ENCODE measurements around the gene DUSP16.
"Not testable (repeated sequence)": the region's sequence is repeated elsewhere in the genome, so short reads cannot be mapped to it uniquely, and the experiment has no call there.

The DUSP16 gene

DNA sequence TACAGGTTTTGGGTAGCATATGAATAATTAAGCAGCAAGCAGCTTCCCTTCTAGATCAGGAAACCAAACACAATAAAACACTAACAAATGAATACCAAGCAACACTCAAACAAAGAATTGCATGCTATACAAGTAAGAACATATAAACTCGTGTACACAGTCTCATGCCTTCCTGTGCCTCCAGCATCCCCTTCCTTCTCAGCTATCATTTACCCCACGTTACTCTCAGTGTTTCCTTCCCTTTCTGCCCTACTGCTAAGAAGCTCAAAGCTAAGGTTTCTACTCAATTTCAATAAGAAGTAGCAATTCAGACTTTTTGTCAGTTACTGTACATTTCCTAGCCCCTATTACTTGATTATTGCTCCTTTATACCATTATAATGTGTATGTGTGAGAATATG, 81.0 kb downstream of the DUSP16 start:
- DNase-seq (ENCODE audit: low read depth, low spot score), result peak; percentile 49

DNA sequence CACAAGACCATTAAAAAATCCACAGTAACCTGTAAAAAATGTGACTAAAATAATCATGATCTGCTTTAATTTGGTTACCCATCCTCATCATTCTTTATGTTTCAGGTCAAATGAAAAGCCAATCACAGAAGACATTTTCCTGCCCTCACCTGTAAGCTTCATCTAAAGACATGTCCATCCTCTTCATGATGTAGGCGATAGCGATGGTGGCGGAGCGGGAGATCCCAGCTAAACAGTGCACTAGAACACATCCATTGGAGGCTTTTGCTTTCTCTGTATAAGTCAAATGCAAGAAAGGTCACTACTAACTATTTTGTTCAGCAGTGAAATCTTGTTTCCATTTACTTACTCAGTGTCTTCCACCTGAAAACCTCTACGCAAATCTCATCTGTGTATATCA, 82.6 kb downstream of the DUSP16 start:
- DNase-seq (ENCODE audit: low read depth, low spot score), result no peak
- no peak overlapping the region for H3K4me3 ChIP-seq (ENCODE audit: low read length)

More for the DNA sequence above, 81.0 kb downstream of the DUSP16 start:
- no peak overlapping the region for H3K4me3 ChIP-seq (ENCODE audit: low read length)

DNA sequence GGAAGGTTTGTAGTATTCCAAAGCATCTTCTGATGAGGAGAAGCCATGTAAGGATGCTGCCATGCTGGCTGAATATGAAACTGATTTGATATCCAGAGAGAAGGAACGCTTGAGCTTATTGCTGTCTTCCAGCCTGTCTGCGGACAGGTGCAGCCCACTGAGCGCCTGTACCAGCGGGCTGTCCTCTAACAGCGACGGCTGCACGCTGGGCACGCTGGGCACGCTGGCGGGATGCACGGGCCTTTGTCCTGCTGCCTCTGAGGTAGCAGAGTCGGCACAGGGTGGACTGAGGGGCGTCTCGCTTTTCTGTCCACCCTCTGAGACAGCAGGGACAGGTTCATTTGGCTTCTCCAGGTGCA, 85.2 kb downstream of the DUSP16 start:
- H3K4me3 ChIP-seq (ENCODE audit: low read length), result no peak overlapping the region
- DNase-seq (ENCODE audit: low read depth, low spot score), result no peak

DNA sequence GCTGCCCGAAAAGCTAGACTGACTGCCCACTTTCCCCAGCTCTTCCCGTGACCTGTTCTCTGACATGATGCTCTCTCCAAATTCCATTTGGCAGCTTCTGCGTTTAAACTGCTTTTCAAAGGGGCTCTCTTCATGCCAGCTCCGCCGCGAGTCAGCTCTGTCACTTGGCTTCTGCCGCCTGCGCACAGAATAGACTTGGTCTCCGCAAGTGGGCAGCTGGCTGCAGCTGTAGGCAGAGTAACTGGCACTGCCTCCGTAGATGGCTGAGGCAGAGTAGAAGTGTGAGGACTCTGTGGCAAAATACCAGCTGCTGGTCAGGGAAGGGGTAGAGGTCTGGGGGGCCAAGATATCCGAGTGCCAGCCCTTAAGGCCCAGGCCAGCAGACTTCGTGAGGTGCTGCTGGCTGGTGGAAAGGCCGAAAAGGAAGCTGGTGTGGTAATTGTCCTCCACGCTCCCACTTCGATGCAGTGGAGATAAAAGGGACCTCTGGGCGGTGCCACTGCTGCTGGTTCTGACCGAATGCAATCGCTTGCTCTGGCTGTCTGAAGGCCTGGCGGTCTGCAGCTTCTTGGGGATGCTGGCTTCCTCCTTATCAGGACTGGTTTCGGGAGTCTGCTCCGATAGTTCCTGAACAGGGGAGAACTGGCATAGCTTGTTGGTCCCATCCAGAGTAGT, 85.7 kb downstream of the DUSP16 start:
- no peak overlapping the region for H3K4me3 ChIP-seq (ENCODE audit: low read length)

DNA sequence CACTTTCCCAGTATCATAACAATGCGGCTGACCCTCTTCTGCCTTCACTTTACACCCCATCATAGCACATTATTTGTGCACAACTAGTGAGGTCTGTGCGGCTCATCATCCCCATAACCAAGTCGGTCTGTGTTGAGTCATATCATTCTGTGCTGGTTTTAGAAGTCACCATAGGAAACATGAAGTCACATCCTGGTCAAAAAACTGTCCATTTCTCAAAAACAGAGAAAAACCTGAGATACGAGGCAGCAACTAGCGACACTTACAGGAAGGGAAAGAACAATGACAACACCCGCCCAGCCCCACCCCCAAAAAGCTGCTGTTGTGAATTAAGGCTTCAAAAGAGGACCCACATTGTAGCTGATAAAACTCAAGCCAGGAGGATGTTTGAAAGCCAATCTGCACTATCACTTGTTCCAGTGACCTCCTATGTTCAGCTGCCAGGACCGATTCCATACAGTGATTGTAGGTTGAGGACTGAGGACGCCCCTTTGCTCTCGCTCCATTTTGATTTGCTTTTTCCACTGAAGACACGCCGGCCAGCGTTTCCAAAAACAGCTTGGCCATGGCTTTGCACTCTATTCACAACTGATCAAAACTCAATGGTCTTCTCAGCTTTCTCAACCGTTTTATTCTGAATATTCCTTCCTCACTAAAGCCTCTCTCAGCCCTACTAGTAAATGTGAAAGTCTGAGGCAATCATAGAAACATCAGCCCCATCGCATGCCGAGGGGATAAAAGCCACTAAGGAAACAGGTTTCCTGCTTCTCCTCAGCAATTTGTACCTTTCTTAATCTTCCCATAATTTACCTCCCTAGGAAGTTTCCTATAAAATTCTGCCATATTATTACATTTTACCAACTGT, 87.5 kb downstream of the DUSP16 start:
- no peak for DNase-seq (ENCODE audit: low read depth, low spot score)
- H3K4me3 ChIP-seq (ENCODE audit: low read length), result no peak overlapping the region

More for the DNA sequence above, 85.7 kb downstream of the DUSP16 start:
- DNase-seq (ENCODE audit: low read depth, low spot score), result no peak

DNA sequence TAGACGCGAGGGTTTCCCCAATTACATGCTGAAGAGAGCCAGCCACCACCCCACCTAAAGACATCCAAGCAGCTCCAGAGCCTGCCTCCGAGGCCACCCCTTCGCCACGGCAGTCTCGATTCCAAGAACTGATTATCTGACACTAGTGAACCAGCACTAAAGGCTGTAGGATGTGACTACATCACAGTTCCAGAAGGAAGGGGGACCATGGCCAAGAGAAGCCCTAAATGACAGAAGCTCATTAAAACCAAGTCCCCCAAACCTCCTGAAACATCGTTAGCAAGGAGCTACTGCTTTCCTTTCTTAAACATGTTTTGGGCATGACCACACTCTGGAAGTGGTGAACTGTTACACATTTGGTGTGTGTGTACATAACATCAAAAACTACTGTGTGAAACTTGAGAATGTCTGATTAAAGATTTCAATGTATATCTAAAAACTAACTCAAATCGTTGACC, 88.2 kb downstream of the DUSP16 start:
- no peak for DNase-seq (ENCODE audit: low read depth, low spot score)
- H3K4me3 ChIP-seq (ENCODE audit: low read length), result no peak overlapping the region

DNA sequence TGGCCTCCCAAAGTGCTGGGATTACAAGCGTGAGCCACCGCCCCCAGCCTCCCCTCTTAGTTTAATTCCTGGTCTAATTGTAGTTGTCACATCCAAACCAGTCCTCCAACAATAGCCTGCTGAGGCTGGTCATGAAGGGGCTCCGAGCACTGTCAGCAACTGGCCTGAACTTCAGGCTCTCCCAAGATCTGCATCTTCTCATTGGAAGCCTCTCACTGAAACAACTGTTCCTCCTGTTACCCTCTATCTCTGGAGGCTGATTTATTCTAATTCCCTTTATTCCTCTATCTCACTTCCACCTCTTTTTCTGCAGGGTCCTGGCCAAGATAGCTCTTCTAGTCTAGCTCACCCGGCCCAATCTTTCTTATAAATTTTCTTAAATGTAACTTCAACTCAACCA, 89.4 kb downstream of the DUSP16 start:
- DNase-seq (ENCODE audit: low read depth, low spot score), result no peak

DNA sequence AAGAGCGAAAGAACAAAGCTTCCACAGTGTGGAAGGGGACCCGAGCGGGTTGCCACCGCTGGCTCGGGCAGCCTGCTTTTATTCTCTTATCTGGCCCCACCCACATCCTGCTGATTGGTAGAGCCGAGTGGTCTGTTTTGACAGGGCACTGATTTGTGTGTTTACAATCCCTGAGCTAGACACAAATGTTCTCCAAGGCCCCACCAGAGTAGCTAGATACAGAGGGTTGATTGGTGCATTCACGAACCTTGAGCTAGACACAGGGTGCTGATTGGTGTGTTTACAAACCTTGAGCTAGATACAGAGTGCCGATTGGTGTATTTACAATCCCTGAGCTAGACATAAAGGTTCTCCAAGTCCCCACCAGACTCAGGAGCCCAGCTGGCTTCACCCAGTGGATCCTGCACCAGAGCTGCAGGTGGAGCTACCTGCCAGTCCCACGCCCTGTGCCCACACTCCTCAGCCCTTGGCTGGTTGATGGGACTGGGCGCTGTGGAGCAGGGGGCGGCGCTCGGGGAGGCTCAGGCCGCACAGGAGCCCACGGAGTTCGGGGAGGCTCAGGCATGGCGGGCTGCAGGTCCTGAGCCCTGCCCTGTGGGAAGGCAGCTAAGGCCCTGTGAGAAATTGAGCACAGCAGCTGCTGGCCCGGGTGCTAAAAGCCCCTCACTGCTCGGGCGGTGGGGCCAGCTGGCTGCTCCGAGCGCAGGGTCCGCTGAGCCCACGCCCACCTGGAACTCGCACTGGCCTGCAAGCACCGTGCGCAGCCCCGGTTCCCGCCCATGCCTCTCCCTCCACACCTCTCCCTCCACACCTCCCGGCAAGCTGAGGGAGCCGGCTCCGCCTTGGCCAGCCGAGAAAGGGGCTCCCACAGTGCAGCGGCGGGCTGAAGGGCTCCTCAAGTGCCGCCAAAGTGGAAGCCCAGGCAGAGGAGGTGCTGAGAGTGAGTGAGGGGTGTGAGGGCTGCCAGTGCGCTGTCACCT, 90.4 kb downstream of the DUSP16 start:
- not testable (repeated sequence) for H3K4me3 ChIP-seq (ENCODE audit: low read length); DNase-seq (ENCODE audit: low read depth, low spot score)

More for the DNA sequence above, 89.4 kb downstream of the DUSP16 start:
- H3K4me3 ChIP-seq (ENCODE audit: low read length), result no peak overlapping the region

DNA sequence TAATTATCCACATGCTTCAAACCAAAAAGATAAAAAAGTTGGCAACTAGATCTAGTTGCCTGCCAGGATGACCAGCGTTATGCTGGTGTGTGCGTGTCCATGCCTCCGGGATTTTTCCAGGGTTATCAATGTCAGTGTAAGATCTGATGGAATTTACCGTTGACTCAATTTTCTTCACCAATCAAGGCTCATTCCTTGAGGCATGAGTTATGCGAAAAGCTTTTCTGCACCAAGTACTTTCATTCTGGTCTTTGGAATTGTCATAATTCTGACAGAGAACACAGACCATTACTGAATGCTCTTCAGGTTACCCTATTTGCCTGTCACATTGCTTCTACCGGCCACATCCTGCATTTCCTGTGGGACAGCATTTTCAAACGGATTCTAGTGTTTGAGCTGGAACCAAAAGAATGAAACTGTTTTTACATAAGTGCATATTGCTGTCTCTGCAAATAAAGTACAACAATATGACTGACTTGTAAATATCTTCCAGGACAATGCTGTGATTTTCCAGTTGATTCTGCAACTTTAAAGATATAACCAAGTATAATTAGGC, 91.8 kb downstream of the DUSP16 start:
- no peak overlapping the region for H3K4me3 ChIP-seq (ENCODE audit: low read length)
- DNase-seq (ENCODE audit: low read depth, low spot score), result peak; percentile 35

DNA sequence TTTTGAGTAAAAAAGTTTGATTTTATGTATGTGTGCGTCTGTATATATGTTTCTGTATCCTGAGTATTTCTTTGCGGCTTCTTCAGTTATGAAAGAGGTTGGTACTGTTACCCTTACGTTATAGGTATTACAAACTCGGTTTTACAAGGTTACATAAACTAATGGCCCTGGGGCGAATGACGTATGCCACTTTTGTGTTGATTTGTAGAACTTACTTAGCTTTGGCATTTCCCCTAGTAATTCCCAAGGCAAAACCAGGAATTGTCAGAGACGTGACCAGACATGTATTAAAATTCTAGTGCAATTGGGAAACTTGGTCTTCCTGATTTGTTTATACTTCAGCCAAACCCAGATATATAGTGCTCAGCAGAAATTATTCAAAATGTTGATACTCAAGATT, 93.3 kb downstream of the DUSP16 start:
- H3K4me3 ChIP-seq (ENCODE audit: low read length), result no peak overlapping the region
- no peak for DNase-seq (ENCODE audit: low read depth, low spot score)

DNA sequence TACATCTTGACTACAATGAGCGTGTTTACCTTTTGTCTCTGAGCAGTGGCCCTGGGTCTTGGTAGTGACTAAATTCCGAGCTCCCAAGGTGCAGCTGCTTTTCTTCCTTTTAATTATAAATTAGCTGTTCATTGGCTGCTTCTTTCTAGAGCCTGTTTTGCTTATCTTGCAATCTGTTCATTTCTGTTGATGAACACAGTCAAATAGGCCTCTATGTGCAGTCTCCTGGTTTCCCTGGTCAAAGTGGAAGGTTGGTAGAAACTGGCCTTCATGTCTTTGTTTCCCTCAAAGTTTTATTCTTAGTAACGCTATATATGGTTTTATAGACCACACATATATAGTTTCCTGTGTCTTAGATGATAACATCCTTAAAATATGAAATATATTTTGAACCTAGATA, 94.1 kb downstream of the DUSP16 start:
- H3K4me3 ChIP-seq (ENCODE audit: low read length), result no peak overlapping the region
- DNase-seq (ENCODE audit: low read depth, low spot score), result no peak

DNA sequence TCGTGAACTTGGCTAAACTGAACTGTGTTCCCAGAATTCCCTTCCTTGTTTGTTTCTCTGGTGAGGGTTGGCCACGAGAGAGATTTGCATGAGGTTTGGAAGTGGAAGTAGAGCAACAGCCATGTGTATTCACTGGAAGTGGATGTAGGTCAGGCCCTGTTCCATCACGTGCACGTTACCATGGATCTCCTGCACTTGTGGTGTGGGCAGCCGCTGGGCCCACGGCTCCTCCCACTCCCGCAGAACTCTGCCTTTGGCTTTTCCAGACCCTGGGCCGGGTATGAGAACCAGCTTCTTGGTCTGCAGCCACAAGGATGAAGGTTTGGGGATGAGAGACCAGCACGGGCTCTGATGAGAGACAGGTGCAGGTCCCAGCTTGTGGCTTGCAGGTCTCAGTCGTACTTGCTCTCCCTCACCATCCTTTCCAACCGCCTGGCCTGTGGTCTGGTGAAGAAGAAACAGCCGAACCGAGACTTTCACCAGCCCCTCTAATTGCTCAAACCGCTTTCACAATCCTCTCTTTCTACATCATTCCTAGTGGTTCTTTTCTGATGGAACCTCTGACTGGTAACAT, 94.9 kb downstream of the DUSP16 start:
- DNase-seq (ENCODE audit: low read depth, low spot score), result peak; percentile 76
- peak overlapping the region; percentile 20 for H3K4me3 ChIP-seq (ENCODE audit: low read length)

DNA sequence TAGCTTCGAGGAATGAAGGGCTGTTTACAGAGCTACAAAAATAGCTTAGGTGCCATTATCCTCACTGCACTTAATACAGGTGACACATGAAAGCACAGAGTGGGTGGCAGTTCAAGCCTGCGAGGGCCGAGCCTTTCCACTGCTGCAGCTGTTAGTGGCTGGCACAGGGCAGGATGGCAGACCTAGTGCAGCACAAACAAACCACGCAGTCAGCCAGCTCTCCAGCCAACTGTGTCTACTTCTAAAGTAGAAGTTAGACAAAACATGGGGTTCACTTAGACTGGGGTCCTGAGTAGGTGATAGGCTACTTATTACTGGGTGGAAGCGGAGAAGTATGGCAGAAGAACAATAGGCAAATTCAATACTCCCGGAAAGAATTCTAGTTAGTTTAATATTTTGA, 95.4 kb downstream of the DUSP16 start:
- peak; percentile 77 for DNase-seq (ENCODE audit: low read depth, low spot score)
- H3K4me3 ChIP-seq (ENCODE audit: low read length), result peak overlapping the region; percentile 20

DNA sequence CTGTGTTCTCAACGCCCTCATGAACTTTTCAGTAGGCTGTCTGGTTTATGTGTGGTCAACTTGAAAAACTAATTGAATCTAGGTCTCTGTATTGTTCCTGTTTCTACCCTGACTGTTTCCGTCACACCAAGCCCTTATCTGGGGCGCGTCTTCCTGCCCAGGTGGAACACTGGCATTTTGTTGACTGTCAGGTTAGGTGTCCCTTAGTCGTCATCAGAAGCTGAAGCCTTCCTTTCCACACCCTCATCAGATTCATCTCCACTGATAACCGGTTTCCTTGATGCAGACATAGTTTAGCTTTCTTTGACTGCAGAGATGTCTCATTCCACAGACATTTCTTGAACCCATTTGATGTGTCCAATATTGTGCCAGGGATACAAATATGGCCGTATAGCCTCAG, 96.5 kb downstream of the DUSP16 start:
- no peak overlapping the region for H3K4me3 ChIP-seq (ENCODE audit: low read length)
- peak; percentile 52 for DNase-seq (ENCODE audit: low read depth, low spot score)

DNA sequence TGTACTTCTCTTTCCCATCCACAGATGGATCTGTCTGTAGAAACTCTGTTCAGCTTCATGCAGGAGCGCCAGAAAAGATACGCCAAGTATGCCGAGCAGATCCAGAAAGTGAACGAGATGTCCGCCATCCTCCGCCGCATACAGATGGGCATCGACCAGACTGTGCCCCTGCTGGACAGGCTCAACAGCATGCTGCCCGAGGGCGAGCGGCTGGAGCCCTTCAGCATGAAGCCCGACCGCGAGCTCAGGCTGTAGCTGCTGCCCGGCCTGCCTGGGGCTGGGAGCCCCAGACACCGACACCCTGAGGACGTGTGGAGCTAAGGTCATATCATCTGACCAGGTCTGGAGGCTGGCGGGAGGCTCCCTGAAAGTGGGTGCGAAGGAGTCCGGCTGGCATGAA, 97.1 kb downstream of the DUSP16 start:
- DNase-seq (ENCODE audit: low read depth, low spot score), result no peak
- H3K4me3 ChIP-seq (ENCODE audit: low read length), result no peak overlapping the region

DNA sequence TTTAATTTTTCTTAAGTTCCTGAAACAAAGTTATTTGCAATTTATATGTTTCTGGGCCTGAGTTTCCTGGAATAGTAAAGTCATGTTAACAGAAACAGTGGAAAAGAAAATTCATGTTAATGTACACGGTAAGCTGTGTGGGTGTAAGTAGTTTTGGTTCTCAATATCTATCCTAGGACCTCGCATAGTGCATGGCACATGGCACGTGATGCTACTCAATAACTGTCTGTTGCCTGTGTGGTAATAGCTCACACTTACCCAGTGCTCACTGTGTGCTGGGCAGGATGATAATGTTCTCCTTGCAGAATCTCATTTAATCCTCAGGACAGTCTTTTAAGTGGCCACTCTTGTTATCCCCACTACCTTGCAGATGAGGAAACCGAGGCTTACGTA, 100.7 kb downstream of the DUSP16 start:
- no peak for DNase-seq (ENCODE audit: low read depth, low spot score)
- no peak overlapping the region for H3K4me3 ChIP-seq (ENCODE audit: low read length)

DNA sequence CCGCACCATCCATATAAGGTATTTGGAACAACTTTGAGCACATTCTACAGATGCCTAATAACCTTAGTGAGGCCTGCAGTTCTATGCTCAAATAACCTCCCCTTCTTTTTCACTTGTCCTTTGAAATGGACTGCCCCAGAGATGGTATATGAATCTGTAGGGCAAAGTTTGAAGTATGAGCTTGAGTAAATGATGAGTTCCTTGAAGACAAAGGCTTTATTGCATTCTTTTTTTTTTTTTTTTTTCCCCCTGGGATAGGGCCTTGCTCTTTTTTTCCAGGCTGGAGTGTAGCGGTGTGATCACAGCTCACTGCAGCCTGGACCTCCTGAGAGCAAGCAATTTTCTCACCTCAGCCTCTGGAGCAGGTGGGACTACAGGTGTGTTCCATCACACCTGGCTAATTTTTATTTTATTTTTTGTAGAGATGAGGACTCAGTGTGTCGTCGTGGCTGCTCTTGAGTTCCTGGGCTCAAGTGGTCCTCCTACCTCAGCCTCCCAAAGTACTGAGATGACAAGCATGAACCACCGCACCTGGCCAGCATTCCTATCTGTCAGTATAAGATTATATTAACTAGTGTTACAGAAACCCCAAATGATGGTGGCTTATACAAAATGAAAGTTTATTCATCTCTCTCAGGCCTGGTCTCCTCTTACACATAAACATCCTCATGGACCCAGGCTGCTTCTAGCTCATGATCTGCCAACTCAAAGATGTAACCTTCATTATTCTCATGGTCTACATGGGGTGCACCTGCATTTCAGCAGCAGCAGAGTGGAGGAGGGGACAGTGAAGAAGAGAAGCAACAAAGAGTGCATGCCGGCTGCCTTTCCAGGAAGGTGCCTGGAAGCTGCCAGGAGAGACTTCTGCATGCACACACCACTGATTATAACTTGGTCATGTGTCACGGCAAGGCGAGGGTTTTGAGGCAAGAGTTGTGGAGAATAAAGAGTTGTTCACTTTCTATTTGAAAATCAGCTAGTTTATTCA, 101.4 kb downstream of the DUSP16 start:
- no peak for DNase-seq (ENCODE audit: low read depth, low spot score)
- H3K4me3 ChIP-seq (ENCODE audit: low read length), result no peak overlapping the region

DNA sequence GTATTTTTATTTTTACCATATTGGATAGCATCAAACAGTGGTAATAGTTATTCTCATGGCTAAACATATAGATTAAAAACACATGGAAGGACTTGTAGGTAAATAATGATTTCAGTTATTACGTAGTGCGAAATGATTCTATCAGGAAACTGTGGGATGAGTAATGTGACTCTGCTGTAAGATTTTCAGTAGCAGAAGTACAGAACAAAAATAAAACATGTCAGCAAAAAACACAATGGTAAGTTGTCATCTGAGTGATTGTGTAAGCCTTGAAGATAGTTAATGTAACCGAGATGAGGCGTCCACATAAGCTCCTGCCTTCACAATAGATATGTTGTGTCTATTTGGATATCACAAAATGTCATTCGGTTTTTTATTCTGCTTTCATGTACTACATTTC, 106.0 kb downstream of the DUSP16 start:
- DNase-seq (ENCODE audit: low read depth, low spot score), result no peak
- H3K4me3 ChIP-seq (ENCODE audit: low read length), result no peak overlapping the region
